SH-SY5Y (cell line): ENCODE results near the gene ANKDD1A.

ENCODE experiments used
- GATA2 ChIP-seq: IDR thresholded peaks from 2 replicates; pipeline ENCODE4 v1.6.1; 2011; ENCODE audit warnings: mild to moderate bottlenecking, low read depth, low read length
- GATA3 ChIP-seq: IDR thresholded peaks from 2 replicates; pipeline ENCODE4 v1.6.1; 2011; ENCODE audit warnings: low read depth, mild to moderate bottlenecking, low read length, moderate library complexity

ANKDD1A gene

DNA sequence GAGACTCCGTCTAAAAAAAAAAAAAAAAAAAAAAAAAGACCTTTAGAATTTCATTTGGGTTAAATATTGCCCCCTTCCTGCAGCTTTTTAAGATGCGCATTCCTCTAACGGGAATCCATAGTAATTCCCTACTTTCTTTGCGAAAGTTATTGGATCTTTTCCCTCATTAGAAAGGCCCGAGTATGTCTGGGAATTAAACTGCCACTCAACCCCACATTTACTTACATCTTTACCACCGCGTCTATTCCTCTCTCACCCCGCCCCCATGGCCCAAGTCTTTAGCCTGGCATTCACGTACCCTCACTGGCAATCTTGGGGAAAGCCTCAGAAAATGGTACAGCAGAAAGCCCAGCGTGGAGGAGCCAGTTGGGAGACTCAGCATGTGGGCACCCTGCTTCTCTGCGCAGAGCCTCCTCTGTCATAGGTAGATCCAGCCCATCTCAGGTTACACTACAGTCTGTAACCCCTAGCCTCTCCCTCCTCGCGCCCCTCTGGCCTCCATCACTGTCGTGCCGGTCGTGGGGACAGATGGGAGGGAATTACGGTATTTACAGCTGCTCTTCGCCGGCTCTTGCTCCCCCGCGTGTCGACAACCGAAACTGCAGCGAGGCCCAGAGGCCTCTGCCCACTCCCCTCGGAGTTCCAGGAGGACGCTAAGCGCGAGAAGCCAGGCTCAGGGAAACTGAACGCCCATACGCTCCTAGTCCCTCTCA is 6.4 kb upstream of the ANKDD1A start:
- TF ChIP-seq GATA3 = no peak
- no peak for TF ChIP-seq GATA2

DNA sequence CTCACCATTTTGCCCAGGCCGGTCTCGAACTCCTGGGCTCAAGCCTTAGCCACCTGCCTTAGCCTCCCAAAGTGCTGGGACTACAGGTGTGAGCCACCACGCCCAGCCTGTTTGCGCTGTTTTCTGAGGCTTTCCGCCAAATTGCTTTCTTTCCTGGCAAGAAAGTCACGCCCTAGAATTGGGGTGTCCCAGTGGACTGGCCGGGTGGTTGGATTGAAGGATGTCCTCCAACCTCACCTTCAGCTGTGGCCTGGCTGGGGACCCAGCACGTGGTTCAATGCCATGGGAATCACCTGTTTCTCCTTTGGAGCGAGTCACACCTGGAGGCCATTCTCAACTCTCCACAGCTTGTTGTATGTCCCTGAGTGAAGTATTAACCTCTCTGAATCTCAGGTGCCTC is 5.8 kb upstream of the ANKDD1A start:
- TF ChIP-seq GATA2 = no peak
- TF ChIP-seq GATA3 = no peak

DNA sequence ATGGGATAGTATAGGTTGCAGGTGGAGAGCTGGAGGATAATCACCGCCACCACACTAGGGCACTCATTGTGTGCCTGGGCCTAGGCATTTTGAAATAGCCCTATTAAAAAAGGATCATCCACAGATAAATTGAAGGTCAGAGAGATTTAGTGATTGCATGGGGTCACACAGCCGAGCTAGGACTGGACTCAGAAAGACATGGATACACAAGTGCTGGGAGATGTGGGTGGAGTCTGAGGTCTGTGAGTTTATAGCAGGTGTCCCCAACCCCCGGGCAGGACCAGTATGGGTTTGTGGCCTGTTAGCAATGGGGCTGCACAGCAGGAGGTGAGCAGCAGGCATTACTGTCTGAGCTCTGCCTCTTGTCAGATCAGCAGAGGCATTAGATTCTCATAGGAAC is 5.3 kb upstream of the ANKDD1A start:
- TF ChIP-seq GATA3 (no peak), GATA2 (no peak)

DNA sequence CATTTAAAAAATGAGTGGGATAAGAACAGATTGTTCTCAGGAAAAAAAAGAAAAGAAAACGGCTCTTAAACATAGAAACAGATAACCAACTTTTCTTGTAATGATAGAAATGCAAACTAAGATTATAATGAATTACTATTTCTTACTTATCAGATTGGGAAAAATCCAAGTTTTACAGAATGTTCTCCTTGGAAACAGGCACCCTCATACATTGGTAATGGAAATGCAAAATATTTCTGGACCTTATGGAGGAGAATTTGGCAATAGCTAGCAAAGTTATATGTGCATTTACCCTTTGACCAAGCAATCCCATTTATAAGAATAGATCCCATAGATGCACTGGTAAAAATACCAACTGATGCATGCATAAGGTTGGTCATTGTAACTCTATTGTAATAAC is 3.7 kb upstream of the ANKDD1A start:
- TF ChIP-seq GATA3 (no peak), GATA2 (no peak)

DNA sequence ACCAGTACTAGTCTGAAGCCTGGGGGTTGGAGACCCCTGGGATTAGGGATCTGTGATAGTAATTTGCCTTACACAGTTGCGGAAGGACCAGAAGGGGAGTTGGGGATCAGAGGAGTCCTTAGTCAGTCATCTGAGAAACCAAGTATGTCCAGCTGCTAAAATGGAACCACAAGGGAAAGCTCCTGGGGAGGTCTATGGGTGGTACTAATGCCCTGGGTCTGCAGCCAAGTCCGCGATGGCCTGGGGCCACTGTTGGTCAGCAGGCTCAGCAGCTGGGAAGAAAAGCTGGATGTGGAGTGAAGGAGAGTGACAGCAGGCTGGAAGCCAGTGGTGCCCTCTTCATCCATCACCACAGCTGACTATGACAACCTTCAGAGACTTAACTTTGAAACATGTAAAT is 2.2 kb upstream of the ANKDD1A start:
- no peak for TF ChIP-seq GATA2
- no peak for TF ChIP-seq GATA3

DNA sequence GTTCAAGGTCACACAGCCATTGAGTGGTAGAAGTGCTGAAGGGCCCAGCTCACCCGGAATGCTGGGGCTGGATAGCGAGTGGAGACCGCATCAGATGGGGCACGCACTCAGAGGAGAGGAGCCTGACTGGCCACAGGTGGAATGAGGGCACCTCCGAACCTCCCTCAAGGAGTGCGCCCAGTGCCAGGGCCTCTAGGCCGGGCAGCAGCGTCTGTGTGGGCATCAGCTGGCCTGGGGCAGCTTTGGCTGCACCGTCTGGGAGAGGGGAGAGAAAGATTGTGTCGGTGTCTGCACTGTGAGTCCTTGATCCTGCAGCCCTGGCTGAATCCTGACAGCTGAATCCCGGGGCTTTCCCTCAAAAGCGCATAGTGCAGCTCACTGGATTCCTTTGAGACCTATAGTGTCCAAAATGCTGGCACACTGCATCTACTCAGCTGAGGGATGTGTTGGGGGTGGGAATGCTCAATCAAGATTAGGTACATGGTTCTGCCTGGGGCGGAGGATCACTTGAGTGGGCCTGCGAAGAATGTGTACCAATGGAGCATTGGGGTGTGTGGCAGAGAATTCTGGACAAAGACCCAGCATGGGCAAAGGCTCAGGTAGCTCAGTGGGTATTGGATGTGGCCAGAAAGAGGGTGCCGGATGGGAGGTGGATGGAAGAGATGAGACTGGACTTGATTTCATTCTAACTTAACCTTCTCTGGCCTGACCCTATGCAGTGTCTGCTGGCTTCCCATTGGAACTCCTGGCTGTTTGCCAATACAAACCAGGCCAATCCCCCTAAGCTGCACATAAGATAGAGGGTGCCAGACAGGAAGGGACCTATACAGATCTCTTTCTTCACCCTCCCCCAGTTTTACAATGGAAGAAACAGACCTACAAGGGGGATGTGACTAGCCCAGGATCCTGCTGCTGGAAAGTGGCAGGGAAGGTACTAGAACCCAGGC is 950 bp downstream of the ANKDD1A start:
- TF ChIP-seq GATA2 (no peak), GATA3 (no peak)

DNA sequence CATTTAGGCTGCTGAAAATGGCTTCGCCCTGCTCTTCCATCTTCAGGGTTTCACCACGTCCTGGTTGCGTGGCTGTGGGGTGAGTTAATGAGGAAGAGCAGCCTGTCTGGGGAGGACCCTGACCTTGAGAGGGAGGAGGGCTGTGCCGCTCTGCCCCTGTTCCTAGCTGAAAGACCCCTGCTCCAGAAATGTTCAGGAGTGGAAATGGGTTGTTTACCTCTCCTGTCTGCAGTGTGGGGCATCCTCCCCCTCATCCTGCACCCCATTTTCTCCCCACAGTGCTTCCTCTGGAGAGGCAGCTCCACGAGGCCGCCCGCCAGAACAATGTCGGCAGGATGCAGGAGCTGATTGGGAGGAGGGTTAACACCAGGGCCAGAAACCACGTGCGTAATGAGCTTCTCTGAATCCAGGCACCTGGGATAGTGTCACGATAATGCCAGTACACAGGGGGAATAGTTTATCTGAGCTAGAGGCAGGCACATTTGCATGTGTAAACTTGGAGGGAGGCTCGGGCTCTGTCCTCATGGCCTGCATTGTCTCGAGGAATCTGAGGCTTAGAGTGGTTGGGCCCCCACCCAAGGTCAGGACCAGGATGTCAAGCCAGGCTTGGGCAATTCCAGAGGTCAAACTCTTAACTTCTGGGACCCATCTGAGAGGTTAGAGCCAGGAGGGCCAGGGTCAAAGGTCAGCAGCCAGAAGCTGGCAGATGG is 4.0 kb downstream of the ANKDD1A start:
- TF ChIP-seq GATA3 (no peak), GATA2 (no peak)

DNA sequence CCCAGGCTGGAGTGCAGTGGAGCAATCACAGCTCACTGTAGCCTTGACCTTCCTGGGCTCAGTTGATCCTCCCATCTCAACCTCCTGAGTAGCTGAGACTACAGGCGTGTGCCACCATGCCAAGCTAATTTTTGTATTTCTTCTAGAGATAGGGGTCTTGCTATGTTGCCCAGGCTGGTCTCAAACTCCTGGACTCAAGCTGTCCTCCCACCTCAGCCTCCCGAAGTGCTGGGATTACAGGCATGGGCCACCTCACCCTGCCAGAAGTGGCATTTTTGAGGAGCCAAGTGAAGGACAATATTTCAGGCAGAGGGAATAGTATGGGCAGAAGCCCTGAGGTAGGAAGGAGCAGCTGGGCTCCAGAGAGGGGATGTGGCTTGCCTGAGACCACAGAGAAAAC is 4.7 kb downstream of the ANKDD1A start:
- TF ChIP-seq GATA3 (no peak), GATA2 (no peak)

DNA sequence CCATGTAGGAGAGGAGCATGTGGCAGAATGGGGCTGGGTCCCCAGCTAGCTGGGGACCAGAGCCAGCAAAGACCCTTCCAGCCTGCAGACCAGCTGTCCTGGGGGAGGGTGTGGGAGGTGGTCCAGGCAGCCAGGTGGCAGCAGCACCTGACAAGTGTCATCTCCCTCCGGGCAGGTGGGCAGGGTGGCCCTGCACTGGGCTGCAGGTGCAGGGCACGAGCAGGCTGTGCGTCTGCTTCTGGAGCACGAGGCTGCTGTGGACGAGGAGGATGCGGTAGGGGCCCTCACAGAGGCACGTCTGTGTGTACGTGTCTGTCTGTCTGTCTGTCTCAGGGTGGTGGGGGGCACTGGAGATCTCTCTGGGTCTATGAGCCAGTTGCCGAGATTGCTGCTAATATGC is 5.5 kb downstream of the ANKDD1A start:
- TF ChIP-seq GATA2 = no peak
- TF ChIP-seq GATA3 = no peak

DNA sequence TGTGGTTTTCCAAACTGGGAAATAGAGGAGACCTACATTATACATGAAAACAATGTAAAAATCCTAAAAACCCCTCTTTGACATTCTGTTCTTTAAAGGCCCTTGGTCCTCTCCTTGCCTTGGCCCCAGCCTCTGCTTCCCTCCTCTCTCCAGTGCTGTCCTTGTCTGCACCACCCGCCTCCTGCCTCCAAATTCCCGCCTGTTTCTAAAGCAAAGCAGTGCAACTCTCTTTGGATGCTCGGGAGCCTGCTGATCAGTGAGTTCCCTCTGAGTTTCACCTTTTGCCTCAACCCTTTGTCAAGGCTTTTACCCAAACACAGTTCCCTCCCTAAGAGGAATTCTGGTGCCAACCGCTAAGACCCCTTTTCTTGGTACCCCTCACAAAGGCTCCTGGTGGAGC is 8.0 kb downstream of the ANKDD1A start:
- TF ChIP-seq GATA3 = no peak
- no peak for TF ChIP-seq GATA2

DNA sequence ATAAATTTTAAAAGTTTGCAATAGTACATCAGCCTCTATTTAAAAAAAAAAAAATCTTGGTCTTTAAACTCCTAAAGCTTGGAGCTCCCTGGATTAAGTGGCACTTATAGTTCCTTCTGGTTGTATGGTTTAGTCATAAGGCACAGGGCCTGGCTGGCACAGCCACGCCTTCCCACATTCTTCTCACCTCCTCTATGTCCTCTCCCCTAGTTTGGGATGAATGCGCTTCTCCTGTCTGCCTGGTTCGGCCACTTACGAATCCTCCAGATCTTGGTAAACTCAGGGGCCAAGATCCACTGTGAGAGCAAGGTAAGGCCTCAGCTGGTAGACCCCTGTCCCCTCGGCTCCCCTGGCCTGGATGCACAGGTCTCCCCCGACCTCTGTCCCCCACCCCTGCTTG is 10.0 kb downstream of the ANKDD1A start:
- TF ChIP-seq GATA3 (no peak), GATA2 (no peak)

DNA sequence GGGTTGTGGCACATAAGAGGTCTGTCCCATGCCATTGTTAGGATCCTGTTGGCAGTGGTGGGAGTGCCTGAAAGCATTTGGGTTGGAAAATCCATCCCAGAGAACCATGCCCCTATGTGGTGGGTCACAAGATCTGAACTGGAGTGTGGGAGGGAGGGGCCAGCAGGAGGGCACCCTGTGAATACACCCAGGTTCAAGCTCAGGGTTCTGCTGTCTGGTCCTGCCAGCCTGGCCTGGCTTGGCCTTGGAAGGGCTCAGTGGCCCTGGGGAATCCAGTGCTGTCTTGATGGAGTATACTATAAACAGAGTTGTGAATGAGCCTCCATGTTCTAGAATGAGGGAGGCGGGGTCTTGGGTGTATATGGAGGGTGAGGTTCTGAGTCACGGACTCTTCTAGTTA is 11.8 kb downstream of the ANKDD1A start:
- TF ChIP-seq GATA2 = no peak
- TF ChIP-seq GATA3 = no peak

DNA sequence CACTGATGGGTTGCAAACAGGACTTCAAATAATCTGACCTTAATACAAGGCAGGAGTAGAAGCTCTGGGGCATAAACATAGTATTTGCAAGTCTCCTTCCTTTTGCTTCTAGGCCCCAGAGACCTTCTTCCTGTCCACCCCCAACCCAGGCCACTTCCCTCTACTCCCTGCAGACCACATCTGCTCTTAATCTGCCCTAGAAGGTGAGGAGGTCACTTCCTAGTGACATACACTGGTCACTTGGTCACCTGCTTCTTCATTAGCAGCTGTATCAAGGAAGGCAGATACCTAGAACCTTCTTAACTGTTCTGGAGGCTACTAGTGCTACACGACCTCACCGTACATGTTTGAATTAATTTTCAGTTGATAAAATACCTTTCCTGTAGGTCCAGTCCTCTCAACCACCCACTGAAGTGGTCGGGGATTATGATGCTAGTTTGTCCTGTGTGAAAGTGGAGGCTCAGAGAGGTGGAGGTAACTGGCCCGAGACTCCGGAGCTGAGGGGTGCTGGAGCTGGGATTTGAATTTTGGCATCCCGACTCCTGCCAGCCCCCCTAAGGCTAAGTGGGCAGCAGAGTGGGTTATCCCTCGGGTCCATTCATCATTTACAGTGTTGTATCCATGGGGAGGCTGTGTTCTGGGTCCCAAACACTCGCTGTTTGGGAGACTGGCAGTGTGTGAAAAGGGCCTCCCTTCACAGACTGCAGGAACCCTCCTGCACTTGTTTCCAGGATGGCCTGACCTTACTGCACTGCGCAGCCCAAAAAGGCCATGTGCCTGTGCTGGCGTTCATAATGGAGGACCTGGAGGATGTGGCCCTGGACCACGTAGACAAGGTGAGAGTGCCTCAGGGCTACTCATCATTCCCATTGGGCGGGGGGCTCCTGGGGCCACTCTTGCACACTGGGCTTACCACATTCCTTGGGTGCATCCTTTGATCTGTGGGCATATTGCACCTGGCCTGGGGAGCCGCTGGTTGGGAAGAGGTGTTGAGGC is 13.9 kb downstream of the ANKDD1A start:
- TF ChIP-seq GATA3 = no peak
- no peak for TF ChIP-seq GATA2
